Retinal pigment epithelial cell (primary cell): ENCODE measurements around the gene BBS9.

Source experiments
- DNase-seq: peaks from one replicate; pipeline ENCODE4 v3.0.0-alpha.2; 2010; ENCODE audit warnings: low read depth
- H3K4me3 ChIP-seq: 2 replicates; pipeline ENCODE4 v1.5.1; 2011; ENCODE audit warnings: mild to moderate bottlenecking, low read length, control low read depth, moderate library complexity
- CTCF ChIP-seq: conservative IDR thresholded peaks from 2 replicates; pipeline ENCODE4 v1.5.1; 2011; ENCODE audit warnings: low read depth, low read length, control low read depth, inconsistent platforms

Gene BBS9

GRCh38 chr7:33193308-33193864 is 64.0 kb downstream of the BBS9 start:
- H3K4me3 ChIP-seq: no peak overlapping the region
- DNase-seq: no peak
- TF ChIP-seq CTCF: no peak

- no peak overlapping the region for H3K4me3 ChIP-seq
- DNase-seq: no peak
- no peak for TF ChIP-seq CTCF
These were observed 65.9 kb downstream of the BBS9 start for GRCh38 chr7:33195264-33195663.

- H3K4me3 ChIP-seq: no peak overlapping the region
- no peak for TF ChIP-seq CTCF
- DNase-seq: no peak
These were observed 66.9 kb downstream of the BBS9 start for GRCh38 chr7:33196221-33196620.

- no peak overlapping the region for H3K4me3 ChIP-seq
- TF ChIP-seq CTCF: no peak
These were observed 70.9 kb downstream of the BBS9 start for GRCh38 chr7:33200282-33200681.

GRCh38 chr7:33201821-33202220 is 72.5 kb downstream of the BBS9 start:
- TF ChIP-seq CTCF: no peak
- DNase-seq: no peak
- no peak overlapping the region for H3K4me3 ChIP-seq

More at GRCh38 chr7:33200282-33200681, 70.9 kb downstream of the BBS9 start:
- DNase-seq: no peak

- no peak for DNase-seq
- TF ChIP-seq CTCF: no peak
- no peak overlapping the region for H3K4me3 ChIP-seq
These were observed 81.6 kb downstream of the BBS9 start for GRCh38 chr7:33210958-33211357.

- no peak for DNase-seq
- no peak overlapping the region for H3K4me3 ChIP-seq
- no peak for TF ChIP-seq CTCF
These were observed 82.8 kb downstream of the BBS9 start for GRCh38 chr7:33212144-33212543.
